Vagina (tissue), 2 donors: ENCODE measurements around the gene MT1H.

ENCODE experiments used
- CTCF ChIP-seq, 3 experiments: fragments of 450-650 bp in 2 of 3; fragments of 200-600 bp in 1 of 3; sonication (generic) in 1 of 3; IDR thresholded peaks; one replicate each; pipeline ENCODE4 v1.5.1; 2017 to 2019; ENCODE audit warnings: antibody characterized with exemption in 3 of 3, mild to moderate bottlenecking in 2 of 3, moderate library complexity in 2 of 3
- POLR2A ChIP-seq, 2 donors: fragments of 450-650 bp; IDR thresholded peaks; one replicate each; pipeline ENCODE4 v1.6.1; 2017; ENCODE audit warnings: antibody characterized with exemption in 2 of 2, mild to moderate bottlenecking in 2 of 2, moderate library complexity in 2 of 2

GRCh38 chr16:56667581-56668571 lies 1.7 kb upstream of the MT1H start, which contains the start of gene MT1G:
- TF ChIP-seq POLR2A (IDR thresholded peaks at IDR 0.05) = no peak
- no peak for TF ChIP-seq CTCF (IDR thresholded peaks at IDR 0.05)
